Left renal cortex interstitium (tissue), 4 donors: ENCODE data around the gene PPP6R1. TPM values are rescaled to one million over a fixed set of nuclear protein-coding genes. Genes with fewer than 3 reads are reported as not detected.

ENCODE experiments used
- DNase-seq, 4 donors: peaks; one replicate each; pipeline ENCODE4 v3.0.0-alpha.2; 2013; ENCODE audit warnings: low read depth in 4 of 4, low spot score in 2 of 4, missing footprints in 1 of 4
- polyA plus RNA-seq, 4 donors: library from polyadenylated mRNA; unstranded; fragments of 120-200 nt; gene quantifications; one replicate each; pipeline ENCODE4 v1.2.1, GENCODE V29; 2013; ENCODE audit not compliant: insufficient read length in 4 of 4

The PPP6R1 gene, protein sequence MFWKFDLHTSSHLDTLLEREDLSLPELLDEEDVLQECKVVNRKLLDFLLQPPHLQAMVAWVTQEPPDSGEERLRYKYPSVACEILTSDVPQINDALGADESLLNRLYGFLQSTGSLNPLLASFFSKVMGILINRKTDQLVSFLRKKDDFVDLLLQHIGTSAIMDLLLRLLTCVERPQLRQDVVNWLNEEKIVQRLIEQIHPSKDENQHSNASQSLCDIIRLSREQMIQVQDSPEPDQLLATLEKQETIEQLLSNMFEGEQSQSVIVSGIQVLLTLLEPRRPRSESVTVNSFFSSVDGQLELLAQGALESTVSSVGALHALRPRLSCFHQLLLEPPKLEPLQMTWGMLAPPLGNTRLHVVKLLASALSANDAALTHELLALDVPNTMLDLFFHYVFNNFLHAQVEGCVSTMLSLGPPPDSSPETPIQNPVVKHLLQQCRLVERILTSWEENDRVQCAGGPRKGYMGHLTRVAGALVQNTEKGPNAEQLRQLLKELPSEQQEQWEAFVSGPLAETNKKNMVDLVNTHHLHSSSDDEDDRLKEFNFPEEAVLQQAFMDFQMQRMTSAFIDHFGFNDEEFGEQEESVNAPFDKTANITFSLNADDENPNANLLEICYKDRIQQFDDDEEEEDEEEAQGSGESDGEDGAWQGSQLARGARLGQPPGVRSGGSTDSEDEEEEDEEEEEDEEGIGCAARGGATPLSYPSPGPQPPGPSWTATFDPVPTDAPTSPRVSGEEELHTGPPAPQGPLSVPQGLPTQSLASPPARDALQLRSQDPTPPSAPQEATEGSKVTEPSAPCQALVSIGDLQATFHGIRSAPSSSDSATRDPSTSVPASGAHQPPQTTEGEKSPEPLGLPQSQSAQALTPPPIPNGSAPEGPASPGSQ
- polyA plus RNA-seq: 10 to 100 TPM; 37.3 to 61.5 (median 51.1) TPM

- DNase-seq: peak; percentile 99 to 100 (median 99)
These were observed at the start of gene PPP6R1 for GRCh38 chr19:55258828-55259539. Gene PPP6R1 (minus strand): TSS chr19:55259017. CDS start chr19:55247103, 11,914 bp downstream.

GRCh38 chr19:55308281-55308680, 49.5 kb upstream of the PPP6R1 start:
- no peak for DNase-seq

GRCh38 chr19:55306712-55307111, 47.9 kb upstream of the PPP6R1 start:
- DNase-seq: no peak

DNA sequence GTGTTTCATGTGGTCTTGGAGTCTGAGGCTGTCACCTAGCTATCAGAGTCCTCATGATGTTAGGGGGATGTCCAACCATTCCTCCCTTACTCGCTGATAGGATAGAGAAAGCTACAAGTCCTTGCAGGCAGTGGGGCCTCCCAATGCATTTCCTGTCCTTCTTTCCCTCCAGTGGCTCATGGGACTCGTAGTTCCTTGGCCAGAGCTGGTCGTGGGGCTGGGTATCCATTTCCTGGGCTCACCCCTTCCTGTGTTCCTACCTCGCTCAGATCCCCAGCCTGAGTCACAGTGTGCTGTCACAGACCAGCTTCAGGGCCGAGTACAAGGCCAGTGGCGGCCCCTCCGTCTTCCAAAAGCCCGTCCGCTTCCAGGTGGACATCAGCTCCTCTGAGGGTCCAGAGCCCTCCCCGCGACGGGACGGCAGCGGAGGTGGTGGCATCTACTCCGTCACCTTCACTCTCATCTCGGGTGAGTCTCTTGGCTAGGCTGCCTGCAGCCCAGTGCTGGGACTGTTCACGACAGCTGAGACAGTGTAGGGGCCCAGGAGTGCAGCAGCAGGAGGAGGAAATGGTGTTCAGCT, 47.3 kb upstream of the PPP6R1 start:
- DNase-seq: no peak

DNA sequence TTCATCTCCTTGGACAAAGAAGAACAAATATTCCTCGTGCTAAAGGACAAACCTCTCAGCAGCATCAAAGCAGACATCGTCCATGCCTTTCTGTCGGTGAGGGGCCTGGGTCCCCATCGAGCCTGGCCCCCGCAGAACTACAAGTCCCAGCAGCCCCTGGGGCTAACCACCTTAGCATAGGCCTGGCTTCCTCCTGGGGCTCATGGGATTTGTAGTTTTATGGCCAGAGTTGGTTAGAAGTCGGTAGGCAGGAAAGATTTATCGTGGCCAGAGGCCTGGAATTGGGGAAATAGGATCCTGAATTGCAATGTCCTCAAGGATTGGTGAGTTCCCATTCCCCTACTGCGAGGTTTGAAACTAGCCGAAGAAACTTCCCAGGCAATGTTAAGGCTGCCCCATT, 46.7 kb upstream of the PPP6R1 start:
- DNase-seq: no peak

- DNase-seq: no peak
These were observed 46.2 kb upstream of the PPP6R1 start for GRCh38 chr19:55304980-55305379.

DNA sequence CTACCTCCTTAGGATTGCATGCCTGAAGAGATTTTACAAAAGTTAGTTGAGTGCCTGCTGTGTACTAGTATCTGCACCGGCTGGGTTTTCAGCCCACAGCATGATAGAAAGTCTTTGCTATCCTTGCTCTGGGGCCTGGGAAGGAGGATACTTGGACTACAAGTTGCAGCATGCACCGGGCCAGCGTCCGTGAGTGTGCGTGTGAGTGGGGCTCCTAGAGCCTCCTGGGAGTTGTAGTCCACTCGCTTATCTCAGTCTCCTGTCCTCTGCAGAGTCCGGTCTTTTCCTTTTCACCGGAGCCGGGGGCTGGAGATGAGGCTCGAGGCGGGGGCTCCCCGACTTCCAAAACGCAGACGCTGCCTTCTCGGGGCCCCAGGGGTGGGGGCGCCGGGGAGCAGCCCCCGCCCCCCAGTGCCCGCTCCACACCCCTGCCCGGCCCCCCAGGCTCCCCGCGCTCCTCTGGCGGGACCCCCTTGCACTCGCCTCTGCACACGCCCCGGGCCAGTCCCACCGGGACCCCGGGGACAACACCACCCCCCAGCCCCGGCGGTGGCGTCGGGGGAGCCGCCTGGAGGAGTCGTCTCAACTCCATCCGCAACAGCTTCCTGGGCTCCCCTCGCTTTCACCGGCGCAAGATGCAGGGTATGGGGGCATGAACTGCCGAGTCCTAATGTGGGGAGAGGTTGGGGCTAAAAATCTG, 45.6 kb upstream of the PPP6R1 start:
- DNase-seq: no peak

- no peak for DNase-seq
These were observed 44.7 kb upstream of the PPP6R1 start for GRCh38 chr19:55303477-55303876.

DNA sequence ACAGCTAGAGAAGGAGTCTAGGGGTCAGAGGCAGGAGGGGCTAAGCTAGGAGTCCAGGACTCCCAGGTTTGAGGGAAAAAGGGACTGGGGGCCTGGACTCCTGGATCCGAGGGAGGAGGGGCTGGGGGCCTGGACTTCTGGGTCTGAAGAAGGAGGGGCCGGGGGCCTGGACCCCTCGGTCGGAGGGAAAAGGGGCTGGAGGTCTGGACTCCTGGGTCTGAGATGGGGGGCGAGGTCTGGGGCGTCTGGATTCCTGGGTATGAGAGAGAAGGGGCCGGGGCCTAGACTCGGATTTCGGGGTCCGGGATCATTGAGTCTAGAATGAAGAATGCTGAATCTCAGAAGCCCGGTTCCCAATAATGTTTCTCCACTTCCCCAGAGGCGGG, 43.5 kb upstream of the PPP6R1 start:
- no peak for DNase-seq

DNA sequence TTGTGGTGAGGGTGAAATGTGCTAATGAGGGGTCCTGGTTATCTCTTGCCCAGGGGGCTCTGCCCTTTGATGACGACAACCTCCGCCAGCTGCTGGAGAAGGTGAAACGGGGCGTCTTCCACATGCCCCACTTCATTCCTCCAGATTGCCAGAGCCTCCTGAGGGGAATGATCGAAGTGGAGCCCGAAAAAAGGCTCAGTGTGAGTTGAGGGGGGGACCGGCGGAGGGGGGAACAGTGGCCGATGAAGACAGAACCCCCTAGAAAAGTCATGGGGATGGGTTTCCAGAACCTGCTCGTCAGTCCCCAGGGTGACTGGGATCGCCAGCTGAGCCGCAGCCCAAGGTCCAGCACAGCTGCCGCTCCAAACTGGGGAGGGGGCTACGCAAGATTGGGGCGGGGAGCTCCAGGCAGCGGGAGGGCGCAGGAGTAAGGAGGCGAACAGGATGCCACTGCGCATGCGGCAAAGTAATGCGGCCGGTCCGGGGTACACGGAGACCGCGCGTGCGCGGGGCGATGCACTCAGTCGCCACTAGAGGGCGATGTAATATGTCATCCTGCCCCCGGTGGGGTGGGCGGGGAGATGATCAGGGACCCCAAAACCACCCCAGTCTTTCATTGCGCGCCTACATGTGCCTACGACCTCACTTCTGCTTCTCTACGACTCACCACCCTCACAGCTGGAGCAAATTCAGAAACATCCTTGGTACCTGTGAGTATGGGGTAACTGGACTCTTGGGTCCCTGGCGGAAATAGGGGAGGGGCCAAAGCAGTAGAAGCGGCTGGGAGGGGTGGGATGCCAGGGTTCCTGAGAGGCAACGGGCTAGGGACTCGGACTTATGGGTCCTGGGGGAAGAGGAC, 42.9 kb upstream of the PPP6R1 start:
- DNase-seq: peak in 3 of 4 donors; percentile 59 to 76 (median 74)

DNA sequence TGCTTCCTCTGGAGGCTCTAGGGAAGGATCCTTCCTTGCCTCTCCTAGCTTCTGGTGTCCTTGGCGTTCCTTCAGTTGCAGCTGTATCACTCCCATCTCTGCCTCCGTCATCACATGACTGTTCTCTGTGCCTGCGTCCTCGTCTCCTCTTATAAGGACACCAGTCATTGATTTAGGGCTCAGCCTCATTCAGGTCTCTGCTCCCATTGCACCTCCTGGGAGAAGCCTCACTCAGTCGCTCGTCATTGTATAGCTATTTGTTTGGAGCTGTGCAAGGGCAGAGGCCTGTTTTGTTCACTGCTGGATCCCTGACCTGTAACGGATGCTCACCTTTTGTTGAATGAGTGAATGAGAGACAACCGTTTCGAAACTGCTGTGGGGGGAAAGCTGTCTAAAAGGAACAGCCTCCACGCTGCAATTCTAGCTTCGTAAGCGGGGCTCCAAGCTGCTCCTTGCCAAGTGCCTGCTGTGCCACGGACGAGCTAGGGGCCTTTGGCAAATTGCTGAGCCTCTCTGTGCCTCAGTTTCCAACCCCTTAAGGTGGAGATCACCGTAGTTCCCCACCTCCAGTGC, 42.2 kb upstream of the PPP6R1 start:
- DNase-seq: no peak

DNA sequence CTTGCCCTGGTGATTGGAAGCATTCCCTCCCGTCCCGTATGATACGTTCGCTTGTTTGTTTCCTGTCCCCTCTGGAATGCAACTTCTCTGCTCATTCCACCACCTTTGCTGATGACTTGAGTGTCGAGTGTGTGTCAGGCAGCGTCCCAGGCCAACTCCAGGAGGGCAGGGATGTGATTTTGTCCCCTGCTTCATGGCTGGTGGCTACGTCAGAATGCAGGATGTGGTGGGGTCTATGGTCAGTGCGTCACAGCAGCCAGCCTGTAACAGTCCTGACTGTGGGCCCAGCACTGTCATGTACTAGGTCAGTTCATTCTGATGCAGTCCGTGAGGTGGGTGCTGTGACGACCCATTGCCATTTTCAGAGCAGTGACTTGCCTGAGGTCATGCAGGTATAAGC, 41.2 kb upstream of the PPP6R1 start:
- DNase-seq: no peak

DNA sequence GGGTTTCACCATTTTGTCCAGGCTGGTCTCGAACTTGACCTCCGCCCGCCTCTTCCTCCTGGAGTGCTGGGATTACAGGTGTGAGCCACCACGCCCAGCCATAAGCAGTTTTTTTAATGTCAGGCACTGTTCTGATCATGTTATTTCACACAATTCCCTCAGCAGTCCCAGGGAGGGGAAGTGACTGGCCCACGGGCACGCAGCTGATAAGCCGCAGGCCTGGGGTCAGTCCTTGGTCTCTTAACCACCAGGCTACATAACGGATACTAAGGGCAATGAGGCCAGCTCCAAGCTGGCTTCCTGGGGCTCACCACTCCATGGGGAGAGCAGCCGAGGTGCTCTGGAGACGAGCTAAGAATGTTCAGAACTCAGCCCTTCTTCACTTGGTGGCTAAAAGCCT, 38.5 kb upstream of the PPP6R1 start:
- DNase-seq: no peak

DNA sequence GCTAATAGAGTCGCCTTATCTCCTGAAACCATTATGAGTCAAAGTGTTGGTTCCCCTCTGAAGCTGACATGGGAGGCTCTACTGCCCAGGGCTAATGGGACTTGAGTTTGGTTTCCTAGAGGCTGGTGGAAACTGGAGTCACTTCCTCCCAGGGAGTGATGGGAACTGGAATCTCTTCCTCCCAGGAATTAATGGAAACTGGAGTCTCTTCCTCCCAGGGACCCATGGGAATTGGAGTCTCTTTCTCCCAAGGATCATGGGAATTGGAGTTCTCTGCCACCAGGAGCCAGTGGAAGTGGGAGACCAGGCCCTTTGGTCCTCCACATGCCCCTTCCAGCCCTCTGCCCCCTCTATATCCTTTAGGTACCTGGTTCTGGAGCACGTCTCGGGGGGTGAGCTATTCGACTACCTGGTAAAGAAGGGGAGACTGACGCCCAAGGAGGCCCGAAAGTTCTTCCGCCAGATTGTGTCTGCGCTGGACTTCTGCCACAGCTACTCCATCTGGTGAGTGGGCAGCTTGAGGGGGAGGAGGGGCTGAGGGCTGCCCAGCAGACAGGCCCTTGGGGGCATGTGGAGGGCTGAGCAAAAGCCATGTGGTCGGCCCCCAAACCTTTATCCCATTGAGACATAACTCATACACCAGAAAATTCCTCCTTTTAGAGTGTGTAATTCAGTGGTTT, 30.4 kb upstream of the PPP6R1 start:
- no peak for DNase-seq

GRCh38 chr19:55287361-55288079, 28.7 kb upstream of the PPP6R1 start:
- DNase-seq: no peak

DNA sequence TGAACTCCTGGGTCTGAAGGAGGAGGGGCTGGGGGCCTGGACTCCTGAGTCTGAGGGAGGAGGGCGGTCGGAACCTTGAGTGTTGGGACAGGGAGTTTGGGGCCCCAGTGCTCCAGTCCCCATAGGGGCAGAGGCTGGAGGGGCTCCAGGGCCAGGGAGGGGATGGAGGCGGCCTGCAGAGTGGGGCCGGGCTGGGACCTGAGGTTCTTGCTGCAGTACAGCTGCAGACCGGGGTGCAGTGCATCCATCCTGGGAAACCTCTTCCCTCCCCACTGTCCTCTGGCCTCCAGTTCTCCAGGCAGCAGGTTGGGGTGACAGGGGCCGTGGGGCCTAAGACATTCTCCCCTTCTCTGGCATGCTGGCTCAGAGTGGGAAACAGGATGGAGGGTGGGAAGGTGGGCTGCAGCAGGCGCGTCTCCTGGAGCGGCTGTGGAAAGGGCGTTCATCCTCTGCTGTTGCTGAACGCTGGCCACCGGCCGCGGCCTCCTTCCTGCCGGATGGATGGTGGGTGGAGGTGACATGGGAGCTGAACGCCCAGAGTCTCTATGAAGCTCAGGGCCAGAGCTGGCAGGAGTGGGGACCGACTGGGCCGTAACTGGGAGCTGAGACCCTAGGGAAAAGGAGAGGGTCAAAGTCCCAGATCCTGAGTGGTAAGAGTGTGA, 26.5 kb upstream of the PPP6R1 start:
- DNase-seq: no peak
